Mesendoderm (in vitro differentiated cells): ENCODE measurements around the gene WNK1.

Source experiments
- DNase-seq: peaks from one replicate; pipeline ENCODE4 v3.0.0; 2013
- H2AK5ac ChIP-seq: 2 replicates; pipeline ENCODE4 v1.6.1; 2013; ENCODE audit warnings: low read length, inconsistent platforms
- H2BK120ac ChIP-seq: 2 replicates; pipeline ENCODE4 v1.6.1; 2013; ENCODE audit warnings: low read depth, mild to moderate bottlenecking, low read length, moderate library complexity, mixed read lengths
- H2BK15ac ChIP-seq: replicated peaks from 2 replicates; pipeline ENCODE4 v1.6.1; 2013; ENCODE audit warnings: low read depth, mild to moderate bottlenecking, moderate library complexity
- H2BK5ac ChIP-seq: 2 replicates; pipeline ENCODE4 v1.6.1; 2013; ENCODE audit warnings: low read length, inconsistent platforms
- H3K18ac ChIP-seq: 2 replicates; pipeline ENCODE4 v1.6.1; 2013; ENCODE audit warnings: mild to moderate bottlenecking, low read length, mixed read lengths
- H3K23ac ChIP-seq: one replicate; pipeline ENCODE4 v1.6.1; 2013; ENCODE audit warnings: low read length
- H3K27ac ChIP-seq: 2 replicates; pipeline ENCODE4 v1.5.1; 2013; ENCODE audit warnings: low read depth, mild to moderate bottlenecking, inconsistent platforms, low read length, moderate library complexity
- H3K27me3 ChIP-seq: 2 replicates; pipeline ENCODE4 v1.6.1; 2013; ENCODE audit warnings: low read length, control low read depth, mild to moderate bottlenecking, inconsistent platforms; ENCODE audit not compliant: insufficient read depth, poor library complexity
- H3K36me3 ChIP-seq: 2 replicates; pipeline ENCODE4 v1.6.1; 2013; ENCODE audit warnings: low read length, inconsistent platforms; ENCODE audit not compliant: control insufficient read depth, insufficient read depth
- H3K4ac ChIP-seq: one replicate; pipeline ENCODE4 v1.6.1; 2013; ENCODE audit warnings: low read depth, mild to moderate bottlenecking, low read length, moderate library complexity
- H3K4me1 ChIP-seq: 2 replicates; pipeline ENCODE4 v1.6.1; 2013; ENCODE audit warnings: low read depth, low read length, inconsistent platforms; ENCODE audit not compliant: control insufficient read depth
- H3K4me2 ChIP-seq: 2 replicates; pipeline ENCODE4 v1.6.1; 2013; ENCODE audit warnings: low read length
- H3K4me3 ChIP-seq: 2 replicates; pipeline ENCODE4 v1.5.1; 2013; ENCODE audit warnings: mild to moderate bottlenecking, low read length
- H3K56ac ChIP-seq: one replicate; pipeline ENCODE4 v1.6.1; 2013; ENCODE audit warnings: low read length
- H3K79me1 ChIP-seq: 2 replicates; pipeline ENCODE4 v1.6.1; 2013; ENCODE audit warnings: low read length, inconsistent platforms
- H3K79me2 ChIP-seq: 2 replicates; pipeline ENCODE4 v1.6.1; 2013; ENCODE audit warnings: mild to moderate bottlenecking, low read length; ENCODE audit not compliant: control insufficient read depth, insufficient read depth
- H3K9ac ChIP-seq: 2 replicates; pipeline ENCODE4 v1.6.1; 2013; ENCODE audit warnings: low read length, inconsistent platforms
- H4K5ac ChIP-seq: one replicate; pipeline ENCODE4 v1.6.1; 2013; ENCODE audit warnings: low read length
- H4K8ac ChIP-seq: one replicate; pipeline ENCODE4 v1.6.1; 2013; ENCODE audit warnings: low read depth, mild to moderate bottlenecking, control low read depth, low read length, moderate library complexity
- WGBS: extraction: QIAGEN DNeasy Blood & Tissue Kit; methylation state at CpG from one replicate; pipeline ENCODE4 v1.1.7; 2013; ENCODE audit warnings: low lambda C conversion rate, missing lambda C conversion rate; ENCODE audit not compliant: insufficient coverage; ENCODE audit errors: extremely low coverage; 5-methylcytosine and 5-hydroxymethylcytosine counted together

WNK1 gene

GRCh38 chr12:867905-868304 is 115.5 kb downstream of the WNK1 start:
- Histone ChIP-seq H3K56ac (no peak overlapping the region), H3K79me2 (no peaks in the 10 kb centered on the region), H3K4me1 (no peaks in the 10 kb centered on the region), H3K79me1 (no peaks in the 10 kb centered on the region), H3K4me3 (no peak overlapping the region), H2BK15ac (no peak overlapping the region), H2AK5ac (no peak overlapping the region), H3K23ac (no peak overlapping the region), H3K9ac (no peak overlapping the region), H3K18ac (no peak overlapping the region), H3K27me3 (no peaks in the 10 kb centered on the region), H3K27ac (no peak overlapping the region), H3K36me3 (no peaks in the 10 kb centered on the region), H3K4ac (no peak overlapping the region), H2BK5ac (no peak overlapping the region), H3K4me2 (no peak overlapping the region), H2BK120ac (no peak overlapping the region), H4K8ac (no peak overlapping the region), H4K5ac (no peak overlapping the region)
- no CpG with 5 or more reads among the region's 5 CpGs for WGBS
- peak; percentile 19 for DNase-seq

GRCh38 chr12:868722-869121 is 116.3 kb downstream of the WNK1 start:
- no peak overlapping the region for H4K8ac ChIP-seq
- H3K4me3 ChIP-seq, result no peak overlapping the region
- H2BK120ac ChIP-seq, result no peak overlapping the region
- H3K4me1 ChIP-seq, result no peaks in the 10 kb centered on the region
- peak; percentile 39 for DNase-seq
- H3K18ac ChIP-seq, result no peak overlapping the region
- no peak overlapping the region for H3K4me2 ChIP-seq
- no peak overlapping the region for H2BK5ac ChIP-seq
- no peak overlapping the region for H3K4ac ChIP-seq
- no peak overlapping the region for H2AK5ac ChIP-seq
- no peaks in the 10 kb centered on the region for H3K27me3 ChIP-seq
- no CpG with 5 or more reads among the region's 3 CpGs for WGBS
- no peaks in the 10 kb centered on the region for H3K36me3 ChIP-seq
- no peak overlapping the region for H4K5ac ChIP-seq
- no peak overlapping the region for H3K56ac ChIP-seq
- H2BK15ac ChIP-seq, result no peak overlapping the region
- H3K79me1 ChIP-seq, result no peaks in the 10 kb centered on the region
- H3K79me2 ChIP-seq, result no peaks in the 10 kb centered on the region
- no peak overlapping the region for H3K23ac ChIP-seq
- no peak overlapping the region for H3K27ac ChIP-seq
- H3K9ac ChIP-seq, result no peak overlapping the region

GRCh38 chr12:870378-870777 is 118.0 kb downstream of the WNK1 start:
- WGBS, result no CpG with 5 or more reads among the region's 1 CpG
- no peaks in the 10 kb centered on the region for H3K36me3 ChIP-seq
- DNase-seq, result no peak

GRCh38 chr12:873954-874353 is 121.6 kb downstream of the WNK1 start:
- Histone ChIP-seq H3K4me1 (no peaks in the 10 kb centered on the region), H3K27me3 (no peaks in the 10 kb centered on the region), H3K23ac (no peak overlapping the region), H3K27ac (no peak overlapping the region), H2AK5ac (no peak overlapping the region), H3K18ac (no peak overlapping the region), H3K79me2 (no peaks in the 10 kb centered on the region), H3K36me3 (no peaks in the 10 kb centered on the region), H4K5ac (no peak overlapping the region), H4K8ac (no peak overlapping the region), H3K9ac (no peak overlapping the region), H2BK5ac (no peak overlapping the region), H3K56ac (no peak overlapping the region), H3K79me1 (no peaks in the 10 kb centered on the region), H3K4me2 (no peak overlapping the region), H2BK15ac (no peak overlapping the region), H3K4me3 (no peak overlapping the region), H3K4ac (no peak overlapping the region), H2BK120ac (no peak overlapping the region)
- no CpG with 5 or more reads among the region's 2 CpGs for WGBS
- DNase-seq, result no peak

More at GRCh38 chr12:870378-870777, 118.0 kb downstream of the WNK1 start:
- no peak overlapping the region for H3K4me2 ChIP-seq
- no peak overlapping the region for H2AK5ac ChIP-seq
- no peak overlapping the region for H3K23ac ChIP-seq
- no peak overlapping the region for H3K27ac ChIP-seq
- H2BK15ac ChIP-seq, result no peak overlapping the region
- no peaks in the 10 kb centered on the region for H3K79me1 ChIP-seq
- H3K56ac ChIP-seq, result no peak overlapping the region
- H3K4me3 ChIP-seq, result no peak overlapping the region
- H2BK5ac ChIP-seq, result no peak overlapping the region
- no peak overlapping the region for H3K4ac ChIP-seq
- no peaks in the 10 kb centered on the region for H3K27me3 ChIP-seq
- H2BK120ac ChIP-seq, result no peak overlapping the region
- no peak overlapping the region for H4K5ac ChIP-seq
- H4K8ac ChIP-seq, result no peak overlapping the region
- H3K4me1 ChIP-seq, result no peaks in the 10 kb centered on the region
- no peaks in the 10 kb centered on the region for H3K79me2 ChIP-seq
- H3K18ac ChIP-seq, result no peak overlapping the region
- no peak overlapping the region for H3K9ac ChIP-seq

- H3K18ac ChIP-seq, result no peak overlapping the region
- H4K8ac ChIP-seq, result no peak overlapping the region
- no peak for DNase-seq
These were observed 127.3 kb downstream of the WNK1 start for GRCh38 chr12:879641-880040.

GRCh38 chr12:880656-881055 is 128.3 kb downstream of the WNK1 start:
- H3K27ac ChIP-seq, result no peak overlapping the region
- H3K79me2 ChIP-seq, result no peaks in the 10 kb centered on the region
- peaks cover 25% of the 10 kb centered on the region for H3K36me3 ChIP-seq
- no peak overlapping the region for H2AK5ac ChIP-seq
- no peak overlapping the region for H3K56ac ChIP-seq
- no peak overlapping the region for H2BK120ac ChIP-seq
- H3K18ac ChIP-seq, result no peak overlapping the region
- no peaks in the 10 kb centered on the region for H3K79me1 ChIP-seq
- no peak overlapping the region for H4K8ac ChIP-seq
- no peak for DNase-seq
- H3K4me2 ChIP-seq, result no peak overlapping the region
- H2BK15ac ChIP-seq, result no peak overlapping the region
- H3K4ac ChIP-seq, result no peak overlapping the region
- H4K5ac ChIP-seq, result no peak overlapping the region
- H3K4me3 ChIP-seq, result no peak overlapping the region
- H3K4me1 ChIP-seq, result no peaks in the 10 kb centered on the region
- WGBS, result no CpG with 5 or more reads among the region's 4 CpGs
- H3K23ac ChIP-seq, result no peak overlapping the region
- no peak overlapping the region for H2BK5ac ChIP-seq
- no peaks in the 10 kb centered on the region for H3K27me3 ChIP-seq
- H3K9ac ChIP-seq, result no peak overlapping the region

More at GRCh38 chr12:879641-880040, 127.3 kb downstream of the WNK1 start:
- H2BK120ac ChIP-seq, result no peak overlapping the region
- no peak overlapping the region for H3K56ac ChIP-seq
- no peak overlapping the region for H3K4me3 ChIP-seq
- no CpG with 5 or more reads among the region's 5 CpGs for WGBS
- no peaks in the 10 kb centered on the region for H3K4me1 ChIP-seq
- H4K5ac ChIP-seq, result no peak overlapping the region
- no peak overlapping the region for H2BK15ac ChIP-seq
- no peak overlapping the region for H3K9ac ChIP-seq
- no peaks in the 10 kb centered on the region for H3K79me1 ChIP-seq
- H3K27ac ChIP-seq, result no peak overlapping the region
- no peak overlapping the region for H3K4ac ChIP-seq
- no peaks in the 10 kb centered on the region for H3K79me2 ChIP-seq
- H2AK5ac ChIP-seq, result no peak overlapping the region
- H3K4me2 ChIP-seq, result no peak overlapping the region
- peaks cover 16% of the 10 kb centered on the region for H3K36me3 ChIP-seq
- no peak overlapping the region for H2BK5ac ChIP-seq
- no peaks in the 10 kb centered on the region for H3K27me3 ChIP-seq
- no peak overlapping the region for H3K23ac ChIP-seq
